ENCODE data around the gene TRIM17. TPM values are rescaled to one million over a fixed set of nuclear protein-coding genes. Genes with fewer than 3 reads are reported as not detected.

The TRIM17 gene
- total and polyA plus RNA-seq, 7 donors: 0.44 to 0.95 TPM; not detected in 5

- H3K4me3 ChIP-seq: no peak overlapping the region
- TF ChIP-seq EP300 (IDR thresholded peaks at IDR 0.05) (no peak), POLR2AphosphoS5 (IDR thresholded peaks at IDR 0.05) (no peak), CTCF (IDR thresholded peaks at IDR 0.05) (no peak), POLR2A (IDR thresholded peaks at IDR 0.05) (no peak)
- intact Hi-C loops (cut with DNase I): no loop called here
- H3K9me3 ChIP-seq: no peaks in the 10 kb centered on the region
- no peak for DNase-seq
- H3K27ac ChIP-seq: no peak overlapping the region
- 51 to 73% methylated on average over 8 of the region's 8 CpGs for WGBS, 2 donors
- no peaks in the 10 kb centered on the region for H3K4me1 ChIP-seq
- H3K36me3 ChIP-seq: no peaks in the 10 kb centered on the region
- H3K27me3 ChIP-seq: peaks cover 0 to 57% (median 0%) of the 10 kb centered on the region in 3 donors
Measured at GRCh38 chr1:228429007-228429406, 12.3 kb upstream of the TRIM17 start.

DNA sequence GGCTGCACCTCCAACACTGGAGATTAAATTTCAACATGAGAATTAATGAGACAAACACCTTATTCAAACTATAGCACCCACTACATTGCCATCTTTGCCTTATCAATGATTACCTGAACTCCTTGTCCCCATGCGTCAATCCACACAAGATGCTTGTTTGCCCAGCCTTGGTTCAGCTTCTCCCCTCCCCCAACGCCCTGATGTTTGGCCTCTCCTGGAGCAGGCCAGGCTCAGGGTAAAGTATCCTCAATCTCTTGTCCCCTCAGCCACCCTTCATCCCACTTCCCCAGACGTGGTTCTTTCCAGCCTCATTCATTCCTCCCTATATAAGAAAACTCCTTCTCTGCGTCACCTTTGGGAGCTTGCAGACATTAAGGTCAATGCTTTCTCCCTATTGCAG, 11.8 kb upstream of the TRIM17 start:
- WGBS, 2 donors: 58 to 70% methylated on average over 4 of the region's 4 CpGs
- H3K36me3 ChIP-seq: no peaks in the 10 kb centered on the region
- no peak for TF ChIP-seq CTCF (IDR thresholded peaks at IDR 0.05)
- no peak for TF ChIP-seq POLR2AphosphoS5 (IDR thresholded peaks at IDR 0.05)
- no peak for TF ChIP-seq POLR2A (IDR thresholded peaks at IDR 0.05)
- TF ChIP-seq EP300 (IDR thresholded peaks at IDR 0.05): no peak
- H3K27ac ChIP-seq: no peak overlapping the region
- no peak for DNase-seq
- H3K4me3 ChIP-seq: no peak overlapping the region
- no peaks in the 10 kb centered on the region for H3K4me1 ChIP-seq
- peaks cover 0 to 52% (median 0%) of the 10 kb centered on the region in 3 donors for H3K27me3 ChIP-seq
- intact Hi-C loops (cut with DNase I): no loop called here
- H3K9me3 ChIP-seq: no peaks in the 10 kb centered on the region

- no peak for DNase-seq
- Histone ChIP-seq H3K4me1 (no peaks in the 10 kb centered on the region), H3K27me3 (peaks cover 0 to 35% (median 0%) of the 10 kb centered on the region in 3 donors), H3K36me3 (no peaks in the 10 kb centered on the region), H3K27ac (no peak overlapping the region), H3K4me3 (no peak overlapping the region), H3K9me3 (no peaks in the 10 kb centered on the region)
- WGBS, 2 donors: 70 to 83% methylated on average over 5 of the region's 5 CpGs
- TF ChIP-seq POLR2AphosphoS5 (IDR thresholded peaks at IDR 0.05): no peak
- TF ChIP-seq EP300 (IDR thresholded peaks at IDR 0.05): no peak
- no peak for TF ChIP-seq POLR2A (IDR thresholded peaks at IDR 0.05)
- no peak for TF ChIP-seq CTCF (IDR thresholded peaks at IDR 0.05)
- intact Hi-C loops (cut with DNase I): no loop called here
Measured at GRCh38 chr1:228426518-228427175, 10.0 kb upstream of the TRIM17 start.

DNA sequence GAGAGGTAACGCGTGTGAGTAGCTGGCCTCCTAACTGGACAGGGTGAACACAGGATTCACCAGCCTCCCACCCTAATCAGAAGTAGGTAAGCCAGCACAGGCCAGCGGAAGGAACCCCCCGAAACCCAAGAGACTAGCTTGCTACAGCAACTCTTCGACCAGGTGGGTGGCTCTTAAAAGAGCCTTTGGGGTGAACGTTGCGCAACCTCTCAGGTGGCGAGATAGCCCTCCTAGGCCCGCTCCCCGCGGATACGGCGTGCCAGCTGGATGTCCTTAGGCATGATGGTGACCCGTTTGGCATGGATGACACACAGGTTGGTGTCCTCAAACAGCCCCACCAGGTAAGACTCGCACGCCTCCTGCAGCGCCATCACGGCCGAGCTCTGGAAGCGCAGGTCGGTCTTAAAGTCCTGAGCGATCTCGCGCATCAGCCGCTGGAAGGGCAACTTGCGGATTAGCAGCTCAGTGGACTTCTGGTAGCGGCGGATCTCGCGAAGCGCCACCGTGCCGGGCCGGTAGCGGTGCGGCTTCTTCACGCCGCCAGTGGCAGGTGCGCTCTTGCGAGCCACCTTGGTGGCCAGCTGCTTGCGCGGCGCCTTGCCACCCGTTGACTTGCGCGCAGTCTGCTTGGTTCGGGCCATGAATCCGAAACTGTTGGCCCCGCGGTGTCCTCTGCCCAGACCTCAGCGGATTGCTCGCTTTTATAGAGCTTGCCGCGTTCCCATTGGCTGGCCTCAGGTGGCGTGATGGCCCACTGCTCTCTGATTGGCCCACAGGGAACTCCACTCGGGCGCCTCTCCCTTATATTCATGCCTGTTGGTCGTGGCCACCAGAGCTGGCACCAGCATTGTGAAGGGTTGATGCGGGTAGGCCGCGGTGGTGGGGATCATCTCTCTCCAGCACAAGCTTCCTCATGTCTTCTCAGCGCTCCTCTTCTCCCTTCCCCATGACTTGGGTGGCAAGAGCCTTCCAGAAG, 8.3 kb upstream of the TRIM17 start:
- 97 to 98% methylated on average over 62 of the region's 62 CpGs for WGBS, 2 donors
- DNase-seq: no peak

More for the DNA sequence above, 8.3 kb upstream of the TRIM17 start:
- H3K27ac ChIP-seq: no peak overlapping the region
- TF ChIP-seq EP300 (IDR thresholded peaks at IDR 0.05): no peak
- no peak for TF ChIP-seq POLR2A (IDR thresholded peaks at IDR 0.05)
- TF ChIP-seq POLR2AphosphoS5 (IDR thresholded peaks at IDR 0.05): no peak
- H3K27me3 ChIP-seq: peaks cover 0 to 34% (median 0%) of the 10 kb centered on the region in 3 donors
- H3K9me3 ChIP-seq: no peaks in the 10 kb centered on the region
- H3K4me3 ChIP-seq: no peak overlapping the region
- intact Hi-C loops (cut with DNase I): no loop called here
- H3K36me3 ChIP-seq: no peaks in the 10 kb centered on the region
- H3K4me1 ChIP-seq: no peaks in the 10 kb centered on the region
